Body of pancreas (tissue), 4 donors: ENCODE measurements around the gene COL6A3. TPM values are rescaled to one million over a fixed set of nuclear protein-coding genes. Genes with fewer than 3 reads are reported as not detected.

Experiments used
- ATAC-seq: fragments of 150-250 bp; one replicate; pipeline ENCODE4 v1.9.1; 2016
- DNase-seq, 4 donors: peaks; one replicate each; pipeline ENCODE4 v3.0.0-alpha.2; 2019
- H3K27ac ChIP-seq, 4 donors: fragments of 200-600 bp; sonication (generic); 1 replicate in 3 of 4; 2 replicates in 1 of 4; pipeline versions ENCODE4 v1.5.1 to v1.6.1; 2016 to 2019; ENCODE audit warnings: mild to moderate bottlenecking in 1 of 4, mixed read lengths in 1 of 4, moderate library complexity in 1 of 4
- H3K27me3 ChIP-seq, 2 donors: fragments of 200-600 bp; sonication (generic); one replicate each; pipeline ENCODE4 v1.6.0; 2016; ENCODE audit warnings: mild to moderate bottlenecking in 1 of 2
- H3K36me3 ChIP-seq, 2 donors: fragments of 200-600 bp; sonication (generic); replicated peaks in 1 of 2; 2 replicates each; pipeline ENCODE4 v1.5.1; 2016; ENCODE audit warnings: low read depth in 2 of 2; ENCODE audit not compliant: insufficient read depth in 1 of 2
- H3K4me1 ChIP-seq: fragments of 200-600 bp; sonication (generic); one replicate; pipeline ENCODE4 v1.6.0; 2016
- H3K4me3 ChIP-seq, 2 donors: fragments of 200-600 bp; sonication (generic); 1 replicate in 1 of 2; 2 replicates in 1 of 2; pipeline ENCODE4 v1.5.1; 2016 to 2019
- H3K9me3 ChIP-seq, 3 donors: fragments of 200-600 bp; sonication (generic); 1 replicate in 2 of 3; 2 replicates in 1 of 3; pipeline ENCODE4 v1.5.1; 2016
- POLR2A ChIP-seq, 3 donors: fragments of 450-650 bp; IDR thresholded peaks; one replicate each; pipeline ENCODE4 v1.6.1; 2016; ENCODE audit warnings: antibody characterized with exemption in 3 of 3, mild to moderate bottlenecking in 2 of 3
- WGBS, 2 donors: methylation state at CpG; one replicate each; pipeline ENCODE4 v1.1.5; 2017; 5-methylcytosine and 5-hydroxymethylcytosine counted together
- intact Hi-C: fragments of 100-400 bp; cut with DNase I; formaldehyde crosslinking; loops from one replicate; pipeline ENCODE4 v1.15.1; 2023
- total RNA-seq, 2 donors: library from RNA; depleted of rRNA; stranded (reverse); fragments of >200 nt; gene quantifications; one replicate each; pipeline ENCODE4 v1.1.0, GENCODE V29; 2016
- TF ChIP-seq, protein P1 (sequence below), 7 experiments: fragments of 450-650 bp in 4 of 7; fragments of 200-600 bp in 3 of 7; sonication (generic) in 3 of 7; IDR thresholded peaks; one replicate each; pipeline ENCODE4 v1.5.1; 2016 to 2019; ENCODE audit warnings: antibody characterized with exemption in 7 of 7

The COL6A3 gene
- total RNA-seq, 2 donors from 2014 or later = 46.4 to 121 TPM

DNA sequence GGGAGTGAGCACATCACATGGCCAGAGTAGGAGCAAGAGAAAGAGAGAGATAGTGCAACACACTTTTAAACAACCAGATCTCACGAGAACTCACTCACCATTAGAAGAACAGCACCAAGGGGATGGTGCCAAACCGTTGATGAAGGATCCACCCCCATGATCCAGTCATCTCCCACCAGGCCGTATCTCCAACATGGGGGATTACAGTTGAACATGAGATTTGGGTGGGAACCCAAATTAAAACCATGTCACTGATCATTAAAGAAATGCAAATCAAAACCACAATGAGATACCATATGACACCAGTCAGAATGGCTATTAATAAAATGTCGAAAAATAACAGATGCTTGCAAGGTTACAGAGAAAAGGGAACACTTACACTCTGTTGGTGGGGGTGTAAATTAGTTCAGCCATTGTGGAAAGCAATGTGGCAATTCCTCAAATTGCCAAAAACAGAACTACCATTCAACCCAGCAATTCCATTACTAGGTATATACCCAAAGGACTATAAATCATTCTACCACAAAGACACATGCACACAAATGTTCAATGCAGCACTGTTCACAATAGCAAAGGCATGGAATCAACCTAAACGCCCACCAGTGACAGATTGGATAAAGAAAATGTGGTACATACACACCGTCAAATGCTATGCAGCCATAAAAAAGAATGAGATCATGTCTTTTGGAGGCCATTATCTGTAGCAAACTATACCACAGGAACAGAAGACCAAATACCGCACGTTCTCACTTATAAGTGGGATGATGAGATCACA lies 137.1 kb downstream of the COL6A3 start:
- DNase-seq = no peak
- Histone ChIP-seq H3K36me3 (no peaks in the 10 kb centered on the region), H3K27ac (no peak overlapping the region), H3K4me1 (no peaks in the 10 kb centered on the region), H3K4me3 (no peak overlapping the region), H3K27me3 (no peaks in the 10 kb centered on the region), H3K9me3 (no peaks in the 10 kb centered on the region)
- intact Hi-C loops = no loop called here
- TF ChIP-seq POLR2A (IDR thresholded peaks at IDR 0.05) = no peak
- TF ChIP-seq, protein P1, sequence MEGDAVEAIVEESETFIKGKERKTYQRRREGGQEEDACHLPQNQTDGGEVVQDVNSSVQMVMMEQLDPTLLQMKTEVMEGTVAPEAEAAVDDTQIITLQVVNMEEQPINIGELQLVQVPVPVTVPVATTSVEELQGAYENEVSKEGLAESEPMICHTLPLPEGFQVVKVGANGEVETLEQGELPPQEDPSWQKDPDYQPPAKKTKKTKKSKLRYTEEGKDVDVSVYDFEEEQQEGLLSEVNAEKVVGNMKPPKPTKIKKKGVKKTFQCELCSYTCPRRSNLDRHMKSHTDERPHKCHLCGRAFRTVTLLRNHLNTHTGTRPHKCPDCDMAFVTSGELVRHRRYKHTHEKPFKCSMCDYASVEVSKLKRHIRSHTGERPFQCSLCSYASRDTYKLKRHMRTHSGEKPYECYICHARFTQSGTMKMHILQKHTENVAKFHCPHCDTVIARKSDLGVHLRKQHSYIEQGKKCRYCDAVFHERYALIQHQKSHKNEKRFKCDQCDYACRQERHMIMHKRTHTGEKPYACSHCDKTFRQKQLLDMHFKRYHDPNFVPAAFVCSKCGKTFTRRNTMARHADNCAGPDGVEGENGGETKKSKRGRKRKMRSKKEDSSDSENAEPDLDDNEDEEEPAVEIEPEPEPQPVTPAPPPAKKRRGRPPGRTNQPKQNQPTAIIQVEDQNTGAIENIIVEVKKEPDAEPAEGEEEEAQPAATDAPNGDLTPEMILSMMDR (IDR thresholded peaks at IDR 0.05) = no peak
- WGBS, 2 donors = 65 to 75% methylated on average over 8 of the region's 8 CpGs
- no peak for ATAC-seq

Other genes starting within 250 kb of the COL6A3 start
- gene MLPH, start 73.1 kb upstream of the COL6A3 start, total RNA-seq = 10 to 100 TPM; 30.3 to 64.3 TPM
- gene PRLH, start 152.4 kb upstream of the COL6A3 start, total RNA-seq = not detected
- 10 to 100 TPM; 35.3 to 38.9 TPM for gene RAB17, start 176.6 kb upstream of the COL6A3 start, total RNA-seq
- 10 to 100 TPM; 49.8 to 57.1 TPM for gene LRRFIP1, start 213.4 kb upstream of the COL6A3 start, total RNA-seq